Adipocyte (in vitro differentiated cells): Measurements from ENCODE around the gene HEPH.
"Not testable (repeated sequence)": the region's sequence is repeated elsewhere in the genome, so short reads cannot be mapped to it uniquely, and the experiment has no call there.

ENCODE experiments used
- DNase-seq: peaks from one replicate; pipeline ENCODE4 v3.0.0-alpha.2; 2015; ENCODE audit warnings: low read depth
- H3K27me3 ChIP-seq: replicated peaks from 2 replicates; pipeline ENCODE4 v1.7.0; 2013; ENCODE audit warnings: mild to moderate bottlenecking, low read length, moderate library complexity; ENCODE audit not compliant: control insufficient read depth, insufficient read depth
- H3K36me3 ChIP-seq: 2 replicates; pipeline ENCODE4 v1.7.0; 2013; ENCODE audit warnings: low read length, mild to moderate bottlenecking, moderate library complexity; ENCODE audit not compliant: control insufficient read depth, insufficient read depth, severe bottlenecking
- H3K4me1 ChIP-seq: 2 replicates; pipeline ENCODE4 v1.7.0; 2013; ENCODE audit warnings: mild to moderate bottlenecking, low read length, moderate library complexity; ENCODE audit not compliant: control insufficient read depth, insufficient read depth
- H3K4me3 ChIP-seq: 2 replicates; pipeline ENCODE4 v1.7.0; 2013; ENCODE audit warnings: mild to moderate bottlenecking, low read length, moderate library complexity
- H3K9ac ChIP-seq: 2 replicates; pipeline ENCODE4 v1.7.0; 2013; ENCODE audit warnings: mild to moderate bottlenecking, low read length, moderate library complexity
- H3K9me3 ChIP-seq: 2 replicates; pipeline ENCODE4 v1.7.0; 2013; ENCODE audit warnings: mild to moderate bottlenecking, low read length, moderate library complexity; ENCODE audit not compliant: control insufficient read depth

The HEPH gene

DNA sequence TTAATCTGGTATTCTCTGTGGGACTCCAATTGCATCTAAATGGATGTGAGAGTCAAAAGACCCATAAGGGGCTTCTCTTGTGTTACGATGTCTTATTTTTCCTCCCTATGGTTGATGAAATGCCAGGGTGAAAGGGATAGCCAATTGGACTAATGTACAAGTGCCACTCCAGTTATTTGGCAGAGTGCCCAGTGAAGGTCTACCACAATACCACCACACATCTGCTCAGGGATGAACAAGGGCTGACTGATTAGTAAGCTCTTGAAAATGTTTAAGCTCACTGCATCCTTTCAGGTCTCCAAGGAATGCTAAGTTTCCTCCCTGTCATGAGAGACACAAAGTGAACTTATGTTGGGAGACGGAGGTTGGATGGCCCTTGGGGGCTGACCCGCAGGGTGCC is 57.8 kb downstream of the HEPH start:
- DNase-seq: no peak
- peaks cover 9% of the 10 kb centered on the region for H3K9me3 ChIP-seq

DNA sequence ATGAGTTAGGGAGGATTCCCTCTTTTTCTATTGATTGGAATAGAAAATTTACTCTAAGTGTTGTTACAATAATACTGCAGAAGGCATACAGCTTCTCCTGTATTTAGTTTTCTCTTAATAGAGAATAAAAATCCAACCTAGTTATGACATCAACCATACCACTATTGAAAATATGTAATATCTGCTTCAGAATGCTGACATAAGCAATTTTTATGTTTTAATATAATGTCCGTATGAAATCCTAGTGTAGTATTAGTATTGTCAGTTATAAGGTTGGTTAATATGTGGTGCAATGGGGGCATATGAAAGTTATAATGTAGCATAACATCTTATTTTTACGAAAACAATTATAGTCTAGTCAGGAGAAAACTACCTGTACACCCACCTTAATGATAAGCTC is 68.2 kb downstream of the HEPH start:
- no peak for DNase-seq
- no peaks in the 10 kb centered on the region for H3K27me3 ChIP-seq
- H3K9ac ChIP-seq: no peak overlapping the region
- H3K4me1 ChIP-seq: no peaks in the 10 kb centered on the region
- peaks cover 31% of the 10 kb centered on the region for H3K9me3 ChIP-seq
- no peak overlapping the region for H3K4me3 ChIP-seq
- H3K36me3 ChIP-seq: no peaks in the 10 kb centered on the region

More for the DNA sequence above, 57.8 kb downstream of the HEPH start:
- Histone ChIP-seq H3K9ac (no peak overlapping the region), H3K27me3 (no peaks in the 10 kb centered on the region), H3K36me3 (no peaks in the 10 kb centered on the region), H3K4me3 (no peak overlapping the region), H3K4me1 (no peaks in the 10 kb centered on the region)

DNA sequence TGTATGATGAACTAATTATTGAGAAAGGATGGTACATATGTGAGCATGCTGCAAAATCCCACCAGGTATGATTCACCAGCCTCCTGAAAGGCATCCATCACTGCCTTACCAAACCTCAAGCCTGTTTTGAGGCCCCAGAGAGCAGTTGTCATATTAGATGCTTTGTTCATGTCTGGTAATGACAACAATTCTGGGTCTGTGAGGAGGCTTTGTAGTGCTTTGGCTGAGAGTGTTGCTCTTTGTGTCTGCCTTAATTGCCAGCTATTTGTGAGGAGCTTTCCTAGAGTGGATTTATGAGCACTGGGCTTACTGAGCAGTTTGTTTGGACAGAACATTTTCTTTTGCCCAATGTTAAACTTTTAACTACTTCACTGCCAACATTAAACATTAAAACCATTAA is 69.2 kb downstream of the HEPH start:
- no peak for DNase-seq
- no peak overlapping the region for H3K4me3 ChIP-seq
- no peaks in the 10 kb centered on the region for H3K4me1 ChIP-seq
- no peaks in the 10 kb centered on the region for H3K36me3 ChIP-seq
- H3K9ac ChIP-seq: no peak overlapping the region
- peaks cover 25% of the 10 kb centered on the region for H3K9me3 ChIP-seq
- no peaks in the 10 kb centered on the region for H3K27me3 ChIP-seq

DNA sequence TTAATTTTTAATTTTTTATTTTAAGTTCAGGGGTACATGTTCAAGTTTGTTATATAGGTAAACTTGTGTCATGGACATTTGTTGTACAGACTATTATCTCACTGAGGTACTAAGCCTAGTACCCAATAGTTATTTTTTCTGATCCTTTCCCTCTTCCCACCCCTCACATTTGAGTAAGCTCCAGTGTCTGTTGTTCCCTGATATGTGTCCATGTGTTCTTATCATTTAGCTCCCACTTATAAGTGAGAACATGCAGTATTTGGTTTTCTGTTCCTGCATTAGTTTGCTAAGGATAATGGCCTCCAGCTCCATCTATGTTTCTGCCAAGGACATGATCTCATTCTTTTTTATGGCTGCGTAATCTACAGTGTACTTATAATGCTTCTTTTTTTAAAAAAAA is 69.9 kb downstream of the HEPH start:
- not testable (repeated sequence) for H3K4me3 ChIP-seq, DNase-seq, H3K36me3 ChIP-seq, H3K9ac ChIP-seq, H3K27me3 ChIP-seq, H3K4me1 ChIP-seq
- H3K9me3 ChIP-seq: peaks cover 21% of the 10 kb centered on the region

DNA sequence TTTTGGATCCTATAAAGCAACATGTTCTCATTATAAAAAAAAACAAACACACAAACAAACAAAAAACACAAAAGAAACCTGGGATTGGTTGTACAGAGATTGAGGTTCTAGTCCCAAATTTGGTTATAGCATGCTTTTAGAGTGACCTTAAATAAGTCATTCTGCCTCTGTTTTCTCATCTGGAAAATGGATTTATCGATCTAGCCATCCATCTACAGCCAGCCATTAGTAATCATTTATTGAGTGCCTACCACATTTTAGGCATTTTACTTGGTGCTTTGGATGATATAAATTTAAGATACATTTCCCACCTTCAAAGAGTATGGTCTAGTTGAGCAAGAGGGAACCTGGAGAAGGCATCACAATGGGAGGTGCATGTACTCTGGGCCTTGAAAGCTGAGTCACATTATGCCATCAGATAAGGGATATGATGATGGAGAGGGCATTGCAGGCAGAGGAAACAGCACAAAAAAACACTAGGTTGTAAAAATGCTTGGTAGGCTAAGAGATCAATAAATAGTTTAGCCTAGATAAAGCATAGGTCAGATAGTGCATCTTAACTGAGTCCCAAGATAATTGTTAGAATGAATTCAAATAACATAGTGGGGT is 91.4 kb downstream of the HEPH start:
- H3K4me3 ChIP-seq: no peak overlapping the region
- H3K9ac ChIP-seq: no peak overlapping the region
- no peaks in the 10 kb centered on the region for H3K27me3 ChIP-seq
- no peaks in the 10 kb centered on the region for H3K36me3 ChIP-seq
- H3K9me3 ChIP-seq: peaks cover 21% of the 10 kb centered on the region
- H3K4me1 ChIP-seq: no peaks in the 10 kb centered on the region
- no peak for DNase-seq

DNA sequence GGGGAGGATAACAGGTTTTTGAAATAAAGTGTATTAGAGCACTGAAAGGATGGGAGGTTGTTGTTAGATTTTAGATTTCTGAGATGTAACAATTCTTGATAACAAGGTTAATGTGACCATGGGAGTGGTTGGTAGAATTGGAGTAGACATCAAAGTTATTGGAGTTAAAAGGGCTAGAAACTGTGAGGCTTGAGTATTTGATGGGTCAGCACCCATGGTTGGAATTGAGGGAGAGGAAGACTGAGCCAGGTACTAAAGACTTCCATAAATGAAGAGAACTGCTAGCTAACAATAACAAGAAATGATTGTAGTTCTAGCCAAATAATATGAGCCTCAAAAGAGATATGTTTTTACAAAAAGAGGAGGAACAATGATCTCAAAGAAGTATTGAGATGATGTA is 98.8 kb downstream of the HEPH start:
- no peaks in the 10 kb centered on the region for H3K36me3 ChIP-seq
- H3K4me3 ChIP-seq: no peak overlapping the region
- no peaks in the 10 kb centered on the region for H3K4me1 ChIP-seq
- no peak for DNase-seq
- H3K27me3 ChIP-seq: no peaks in the 10 kb centered on the region
- H3K9me3 ChIP-seq: peaks cover 3% of the 10 kb centered on the region
- no peak overlapping the region for H3K9ac ChIP-seq
